Small intestine (tissue), 7 donors: ENCODE data around the gene SKI. TPM values are rescaled to one million over a fixed set of nuclear protein-coding genes. Genes with fewer than 3 reads are reported as not detected.

Experiments
- DNase-seq, 2 donors: peaks; one replicate each; pipeline versions ENCODE4 v3.0.0 to v3.0.0-alpha.2; 2013
- FAIRE-seq: peaks from 2 replicates; lab custom pipeline; 2012; peaks lifted over from hg19 to GRCh38; lab: Jason Lieb, UNC
- H3K27ac ChIP-seq, 3 donors: one replicate each; pipeline ENCODE4 v1.5.1; 2013; ENCODE audit warnings: low read length in 2 of 3, mild to moderate bottlenecking in 2 of 3, control low read depth in 1 of 3, inconsistent platforms in 1 of 3, low read depth in 1 of 3, moderate library complexity in 1 of 3
- H3K27me3 ChIP-seq, 3 donors: one replicate each; pipeline ENCODE4 v1.6.1; 2013; ENCODE audit warnings: low read length in 3 of 3, inconsistent platforms in 1 of 3; ENCODE audit not compliant: control insufficient read depth in 3 of 3, insufficient read depth in 3 of 3
- H3K36me3 ChIP-seq, 3 donors: one replicate each; pipeline ENCODE4 v1.6.1; 2013; ENCODE audit warnings: low read length in 3 of 3, inconsistent platforms in 1 of 3, low read depth in 1 of 3, mild to moderate bottlenecking in 1 of 3, moderate library complexity in 1 of 3; ENCODE audit not compliant: control insufficient read depth in 3 of 3, insufficient read depth in 2 of 3
- H3K4me1 ChIP-seq, 3 donors: one replicate each; pipeline ENCODE4 v1.6.1; 2013; ENCODE audit warnings: low read length in 2 of 3, inconsistent platforms in 1 of 3, low read depth in 1 of 3, mild to moderate bottlenecking in 1 of 3, moderate library complexity in 1 of 3; ENCODE audit not compliant: control insufficient read depth in 3 of 3, insufficient read depth in 2 of 3
- H3K4me3 ChIP-seq, 3 donors: one replicate each; pipeline ENCODE4 v1.5.1; 2013; ENCODE audit warnings: low read length in 3 of 3, control low read depth in 1 of 3, inconsistent platforms in 1 of 3, low read depth in 1 of 3, mild to moderate bottlenecking in 1 of 3, moderate library complexity in 1 of 3
- H3K9me3 ChIP-seq, 2 donors: one replicate each; pipeline ENCODE4 v1.6.1; 2013; ENCODE audit warnings: low read depth in 1 of 2, low read length in 1 of 2; ENCODE audit not compliant: control insufficient read depth in 2 of 2, insufficient read depth in 1 of 2
- WGBS, 3 donors: extraction: QIAGEN DNeasy Blood & Tissue Kit; methylation state at CpG; one replicate each; pipeline ENCODE4 v1.1.7; 2013; 5-methylcytosine and 5-hydroxymethylcytosine counted together
- polyA plus RNA-seq, 4 donors: library from polyadenylated mRNA; stranded (reverse) in 3 of 4; unstranded in 1 of 4; fragments of 200-250 nt in 3 of 4; fragments of 120-200 nt in 1 of 4; gene quantifications; one replicate each; pipeline versions ENCODE4 v1.2.1 to v1.2.3, GENCODE V29; 2013
- donor health status: healthy with polysubstance abuse.
- donor health status: control.
- donor health status: control.
- donor health status: Bipolar disorder and iron deficiency.
- donor health status: healthy.

SKI gene
- polyA plus RNA-seq, 4 donors: 4.2 to 45.1 (median 11.6) TPM

DNA sequence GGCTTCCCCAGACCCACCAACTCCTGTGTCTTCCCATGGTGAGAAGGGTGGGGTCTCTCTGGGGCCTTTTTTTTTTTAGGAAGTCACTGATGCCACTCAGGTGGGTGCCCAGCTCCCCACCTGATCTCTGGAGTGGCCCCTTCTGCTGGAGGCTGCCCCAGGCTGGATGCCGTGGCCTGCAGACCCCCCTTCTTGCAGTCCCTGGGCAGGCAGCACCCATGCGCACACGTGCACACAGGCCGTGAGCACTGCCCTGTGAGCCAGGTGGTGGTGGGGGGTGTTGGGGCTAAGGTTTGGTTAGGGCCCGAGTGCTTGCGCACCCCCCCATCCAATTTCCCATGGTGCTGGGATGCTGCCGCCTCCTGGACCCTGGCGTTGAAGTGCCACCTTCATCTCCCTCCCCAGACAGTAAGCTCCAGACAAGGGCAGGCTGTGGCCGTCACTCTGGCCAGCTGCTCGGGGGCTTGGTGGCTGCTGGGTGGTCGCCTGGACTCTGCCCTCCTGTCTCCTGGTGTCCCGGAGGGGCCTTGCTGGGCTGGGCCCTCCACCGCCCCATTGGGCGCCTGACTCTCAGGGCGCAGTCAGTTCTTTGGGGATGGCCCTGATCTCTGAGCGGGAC lies 50.6 kb downstream of the SKI start:
- Histone ChIP-seq H3K4me3 (no peak overlapping the region), H3K4me1 (peaks cover 2 to 62% (median 26%) of the 10 kb centered on the region in 3 donors), H3K36me3 (peaks cover 0 to 51% (median 0%) of the 10 kb centered on the region in 3 donors), H3K9me3 (no peaks in the 10 kb centered on the region), H3K27ac (peak overlapping the region; percentile 8 to 74 (median 69)), H3K27me3 (no peaks in the 10 kb centered on the region)
- 62 to 86% (median 74%) methylated on average over 16 of the region's 16 CpGs for WGBS, 3 donors
- DNase-seq (no peak), FAIRE-seq (no peak)

DNA sequence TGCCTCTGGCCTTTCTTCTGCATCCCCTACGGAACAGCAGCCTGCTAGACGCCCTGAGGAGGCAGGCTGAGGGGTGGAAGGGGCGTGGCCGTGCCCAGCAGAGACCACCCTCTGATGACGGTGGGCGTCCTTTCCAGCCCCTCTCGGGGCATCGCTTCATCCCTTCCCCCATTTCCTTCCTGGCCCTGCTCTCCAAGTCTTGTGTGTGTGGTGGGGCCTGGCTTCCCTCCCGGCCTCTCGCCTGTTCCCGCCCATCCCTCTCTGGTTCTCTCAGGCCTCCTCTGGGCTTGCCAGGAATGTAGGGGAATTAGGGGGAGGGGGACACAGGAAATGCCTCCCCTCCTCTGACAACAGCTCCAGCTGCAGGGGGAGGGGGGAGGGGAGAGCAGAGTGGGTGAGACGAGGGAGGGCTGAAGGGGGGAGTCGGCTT lies 51.1 kb downstream of the SKI start:
- H3K4me1 ChIP-seq: peaks cover 2 to 57% (median 26%) of the 10 kb centered on the region in 3 donors
- no peaks in the 10 kb centered on the region for H3K9me3 ChIP-seq
- 23 to 67% (median 66%) methylated on average over 13 of the region's 13 CpGs for WGBS, 3 donors
- no peak overlapping the region for H3K4me3 ChIP-seq
- peak overlapping the region; percentile 8 to 74 (median 69) for H3K27ac ChIP-seq
- peaks cover 0 to 51% (median 0%) of the 10 kb centered on the region in 3 donors for H3K36me3 ChIP-seq
- peak in 1 of 2 donors; percentile 82 for DNase-seq
- no peak for FAIRE-seq
- no peaks in the 10 kb centered on the region for H3K27me3 ChIP-seq

DNA sequence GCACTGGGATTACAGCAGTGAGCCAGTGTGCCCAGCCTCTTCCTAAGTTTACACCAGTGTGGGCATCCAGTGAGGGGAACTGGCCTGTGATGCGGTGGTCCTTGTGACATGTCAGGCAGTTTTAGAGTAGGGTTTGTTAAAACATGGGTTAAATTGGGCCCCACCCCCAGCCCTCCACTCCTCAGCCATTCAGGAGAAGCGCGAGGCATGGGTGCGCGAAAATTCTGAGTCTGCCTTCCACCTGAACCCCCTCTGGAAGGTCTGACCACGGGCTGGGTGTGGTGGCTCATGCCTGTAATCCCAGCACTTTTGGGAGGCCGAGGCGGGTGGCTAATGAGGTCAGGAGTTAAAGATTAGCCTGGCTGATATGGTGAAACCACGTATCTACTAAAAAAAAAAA lies 51.7 kb downstream of the SKI start:
- peaks cover 0 to 52% (median 0%) of the 10 kb centered on the region in 3 donors for H3K36me3 ChIP-seq
- no peaks in the 10 kb centered on the region for H3K9me3 ChIP-seq
- FAIRE-seq: no peak
- DNase-seq: no peak
- H3K4me3 ChIP-seq: no peak overlapping the region
- H3K4me1 ChIP-seq: peaks cover 2 to 51% (median 22%) of the 10 kb centered on the region in 3 donors
- H3K27ac ChIP-seq: peak overlapping the region in 2 of 3 donors; percentile 61 to 69
- WGBS, 3 donors: 36 to 53% (median 46%) methylated on average over 9 of the region's 9 CpGs
- no peaks in the 10 kb centered on the region for H3K27me3 ChIP-seq

DNA sequence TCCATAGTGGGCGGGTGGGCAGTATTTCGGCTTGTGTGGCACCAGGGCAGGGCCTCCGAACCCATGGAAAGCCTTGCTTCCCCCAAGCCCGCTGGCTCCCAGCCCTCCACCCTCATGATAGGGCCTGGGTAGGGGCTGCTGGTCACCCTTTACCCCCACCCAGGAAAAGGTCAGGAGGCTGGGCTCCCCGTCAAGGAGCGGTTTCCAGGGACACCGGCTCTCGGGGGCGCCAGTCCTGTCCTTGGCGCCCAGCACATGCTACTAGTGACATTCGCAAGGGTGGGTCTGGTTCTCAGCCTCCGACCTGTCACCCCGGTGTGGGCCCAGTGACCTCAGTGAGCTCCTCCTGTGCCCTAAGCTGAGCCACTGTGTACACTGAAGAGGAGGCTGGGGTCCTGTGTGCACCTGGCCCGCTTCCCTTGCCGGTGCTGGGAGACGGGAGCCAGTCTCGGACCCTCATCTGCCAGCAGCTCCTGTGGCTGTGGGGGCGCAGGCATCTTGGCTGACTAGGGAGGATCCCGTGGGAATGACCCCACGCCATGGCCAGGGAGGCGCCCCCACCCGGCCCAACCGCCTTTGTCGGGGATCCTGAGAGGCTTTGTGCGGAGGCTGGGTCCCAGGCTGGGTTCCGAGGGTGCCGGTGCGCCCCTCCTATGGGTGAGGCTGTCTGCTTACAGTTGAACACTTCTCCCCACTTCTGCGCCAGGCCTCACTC lies 54.6 kb downstream of the SKI start:
- H3K27me3 ChIP-seq: no peaks in the 10 kb centered on the region
- H3K4me3 ChIP-seq: no peak overlapping the region
- 94 to 96% (median 94%) methylated on average over 29 of the region's 29 CpGs for WGBS, 3 donors
- H3K27ac ChIP-seq: no peak overlapping the region
- DNase-seq (no peak), FAIRE-seq (no peak)
- H3K36me3 ChIP-seq: peaks cover 0 to 50% (median 0%) of the 10 kb centered on the region in 3 donors
- peaks cover 0 to 23% (median 10%) of the 10 kb centered on the region in 3 donors for H3K4me1 ChIP-seq
- no peaks in the 10 kb centered on the region for H3K9me3 ChIP-seq

DNA sequence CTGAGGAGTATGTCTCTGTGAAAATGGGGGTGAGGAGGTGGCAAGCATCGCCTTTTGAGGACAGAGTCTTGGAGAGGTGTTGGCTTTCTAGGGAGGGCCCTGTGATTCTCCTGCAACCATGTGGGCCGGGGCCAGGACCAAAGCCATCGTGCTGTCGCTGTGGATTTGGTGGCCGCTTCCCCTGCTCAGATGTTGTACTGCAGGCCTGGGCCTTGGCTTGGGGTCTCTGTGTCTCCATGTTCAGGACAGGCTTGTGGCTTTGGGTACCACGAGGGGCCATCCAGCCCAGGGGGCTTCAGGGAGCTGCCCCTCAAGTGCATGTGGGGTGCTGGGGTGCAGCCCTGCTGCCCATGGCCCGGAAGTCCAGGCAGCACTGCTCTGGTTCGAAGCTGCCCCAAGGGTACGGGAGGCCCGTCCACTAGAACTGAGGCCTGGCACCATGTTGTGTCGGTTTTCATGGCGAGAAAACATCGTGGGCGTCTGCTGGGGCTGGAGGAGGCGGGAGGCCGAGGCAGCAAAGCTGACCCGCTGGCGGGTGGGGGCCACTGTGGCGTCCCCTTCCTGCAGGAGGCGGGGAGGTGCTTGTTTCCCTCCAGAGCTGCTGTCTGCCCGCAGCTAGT lies 55.4 kb downstream of the SKI start:
- DNase-seq (no peak), FAIRE-seq (no peak)
- H3K9me3 ChIP-seq: no peaks in the 10 kb centered on the region
- H3K27ac ChIP-seq: no peak overlapping the region
- no peaks in the 10 kb centered on the region for H3K27me3 ChIP-seq
- peaks cover 0 to 15% (median 7%) of the 10 kb centered on the region in 3 donors for H3K4me1 ChIP-seq
- peaks cover 0 to 43% (median 0%) of the 10 kb centered on the region in 3 donors for H3K36me3 ChIP-seq
- H3K4me3 ChIP-seq: no peak overlapping the region
- WGBS, 3 donors: 89 to 92% (median 92%) methylated on average over 21 of the region's 21 CpGs

DNA sequence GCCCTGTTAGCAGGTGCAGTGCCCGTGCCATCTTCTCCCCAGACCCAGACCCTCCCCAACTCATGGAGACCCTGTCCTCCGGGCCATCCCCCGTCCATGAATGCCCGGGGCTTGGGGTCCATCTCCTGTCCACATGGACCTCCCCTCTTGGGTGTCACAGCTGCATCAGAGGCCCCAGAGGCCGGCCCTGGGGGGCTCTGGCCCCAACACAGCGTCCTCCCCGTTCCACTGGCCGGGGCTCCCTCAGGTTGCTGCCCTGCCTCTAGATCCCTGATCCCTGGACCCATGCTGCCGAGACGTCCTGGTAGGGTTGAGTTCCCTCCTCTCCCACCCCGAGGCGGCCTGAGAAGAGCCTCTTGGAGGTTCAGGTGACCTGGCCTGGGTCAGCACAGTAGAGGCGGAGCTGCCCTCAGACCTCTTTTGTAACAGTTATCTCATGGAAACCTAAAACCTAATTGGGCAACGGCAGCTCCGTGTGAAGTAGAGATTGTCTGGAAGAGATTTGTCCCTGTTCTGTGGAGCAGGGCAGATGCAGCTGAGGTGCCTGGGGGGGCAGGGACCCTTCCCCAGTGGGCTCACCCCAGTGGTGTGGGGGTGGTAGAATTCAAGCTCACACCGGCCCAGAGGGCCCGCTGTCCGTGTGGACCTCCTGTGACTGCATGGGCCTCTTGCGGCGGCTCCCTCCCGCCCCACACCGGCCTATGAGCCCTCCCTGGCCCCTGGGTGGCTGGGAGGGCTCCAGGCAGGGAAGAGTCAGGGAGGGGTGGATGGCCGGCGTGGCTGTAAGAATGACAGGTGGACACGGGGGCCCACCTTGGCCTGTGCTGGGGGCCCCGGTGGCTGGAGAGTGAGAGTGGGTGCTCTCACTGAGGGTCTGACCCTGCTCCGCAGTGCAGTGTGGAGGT lies 56.1 kb downstream of the SKI start:
- H3K36me3 ChIP-seq: peaks cover 0 to 45% (median 0%) of the 10 kb centered on the region in 3 donors
- FAIRE-seq (no peak), DNase-seq (no peak)
- H3K4me3 ChIP-seq: no peak overlapping the region
- WGBS, 3 donors: 87 to 95% (median 90%) methylated on average over 24 to 27 of the region's 27 CpGs
- peaks cover 0 to 8% (median 5%) of the 10 kb centered on the region in 3 donors for H3K4me1 ChIP-seq
- H3K9me3 ChIP-seq: no peaks in the 10 kb centered on the region
- no peaks in the 10 kb centered on the region for H3K27me3 ChIP-seq
- no peak overlapping the region for H3K27ac ChIP-seq

DNA sequence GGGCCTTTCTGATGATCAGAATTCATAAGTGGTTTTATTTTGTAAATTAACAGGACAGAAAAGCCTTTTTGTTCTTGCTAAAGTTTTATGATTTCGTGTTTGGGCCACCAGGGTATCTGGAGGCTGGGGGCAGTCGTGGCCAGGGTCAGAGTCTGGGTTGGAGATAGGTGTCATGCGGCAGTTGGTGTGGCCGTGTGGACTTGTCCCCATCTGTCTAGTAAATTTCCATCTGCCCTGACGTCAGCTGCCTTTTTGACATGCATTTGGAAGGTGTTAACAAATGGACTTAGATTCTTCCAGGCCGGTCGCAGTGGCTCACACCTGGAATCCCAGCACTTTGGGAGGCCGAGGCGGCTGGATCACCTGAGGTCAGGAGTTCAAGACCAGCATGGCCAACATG lies 56.8 kb downstream of the SKI start:
- Histone ChIP-seq H3K4me3 (no peak overlapping the region), H3K4me1 (peaks cover 0 to 5% (median 3%) of the 10 kb centered on the region in 3 donors), H3K27ac (no peak overlapping the region), H3K27me3 (no peaks in the 10 kb centered on the region), H3K9me3 (no peaks in the 10 kb centered on the region), H3K36me3 (peaks cover 0 to 49% (median 0%) of the 10 kb centered on the region in 3 donors)
- DNase-seq (no peak), FAIRE-seq (no peak)
- 90 to 93% (median 91%) methylated on average over 9 of the region's 9 CpGs for WGBS, 3 donors
